Cardiac muscle cell (in vitro differentiated cells and primary cell): Measurements from ENCODE around the gene IFIH1. TPM values are rescaled to one million over a fixed set of nuclear protein-coding genes. Genes with fewer than 3 reads are reported as not detected.

Experiments
- DNase-seq, 2 donors: peaks; one replicate each; pipeline versions ENCODE4 v3.0.0 to v3.0.0-alpha.2; 2010 to 2017; ENCODE audit warnings: low read depth in 1 of 2, low spot score in 1 of 2
- H3K27ac ChIP-seq: fragments of 200-600 bp; sonication (generic); 2 replicates; pipeline ENCODE4 v1.5.1; 2016
- H3K27me3 ChIP-seq: fragments of 200-600 bp; sonication (generic); 2 replicates; pipeline ENCODE4 v1.6.0; 2016; ENCODE audit warnings: control low read depth
- H3K36me3 ChIP-seq: fragments of 200-600 bp; sonication (generic); 2 replicates; pipeline ENCODE4 v1.5.1; 2016; ENCODE audit warnings: control low read depth
- H3K4me1 ChIP-seq: fragments of 200-600 bp; sonication (generic); 2 replicates; pipeline ENCODE4 v1.8.1; 2017; ENCODE audit warnings: low read depth, mild to moderate bottlenecking, mixed run types
- H3K4me3 ChIP-seq: fragments of 200-600 bp; sonication (generic); 2 replicates; pipeline ENCODE4 v1.5.1; 2016; ENCODE audit warnings: mild to moderate bottlenecking
- H3K9me3 ChIP-seq: fragments of 200-600 bp; sonication (generic); 2 replicates; pipeline ENCODE4 v1.5.1; 2017; ENCODE audit warnings: low read depth, mild to moderate bottlenecking, control low read depth
- CTCF ChIP-seq: IDR thresholded peaks from 2 replicates; pipeline ENCODE4 v1.5.1; 2012; ENCODE audit warnings: low read depth, mild to moderate bottlenecking, low read length
- polyA plus RNA-seq: library from polyadenylated mRNA; unstranded; fragments of >200 nt; fragmentation: Nextera tagmentation; extraction: Ambion mirVana; gene quantifications from 2 replicates; pipeline ENCODE4 v1.2.1, GENCODE V29; 2016
- total RNA-seq: library from RNA; depleted of rRNA; stranded (reverse); fragments of >200 nt; gene quantifications from 2 replicates; pipeline ENCODE4 v1.2.3, GENCODE V29; 2016

The IFIH1 gene
- total and polyA plus RNA-seq, 2 experiments from 2014 or later = 0.06 to 0.88 TPM

GRCh38 chr2:162317861-162318327, 590 bp downstream of the IFIH1 start:
- no peaks in the 10 kb centered on the region for H3K4me1 ChIP-seq
- peaks cover 45% of the 10 kb centered on the region for H3K27me3 ChIP-seq
- H3K27ac ChIP-seq = no peak overlapping the region
- peak overlapping the region; percentile 50 for H3K4me3 ChIP-seq
- no peaks in the 10 kb centered on the region for H3K36me3 ChIP-seq
- H3K9me3 ChIP-seq = no peaks in the 10 kb centered on the region
- peak in 1 of 2 donors; percentile 12 for DNase-seq
- TF ChIP-seq CTCF = no peak

- Histone ChIP-seq H3K4me1 (no peaks in the 10 kb centered on the region), H3K36me3 (no peaks in the 10 kb centered on the region), H3K4me3 (no peak overlapping the region), H3K27me3 (peaks cover 49% of the 10 kb centered on the region), H3K27ac (no peak overlapping the region), H3K9me3 (no peaks in the 10 kb centered on the region)
- no peak for DNase-seq
- no peak for TF ChIP-seq CTCF
Observed at GRCh38 chr2:162317058-162317742, 1.3 kb downstream of the IFIH1 start.

- Histone ChIP-seq H3K36me3 (no peaks in the 10 kb centered on the region), H3K4me3 (no peak overlapping the region), H3K9me3 (no peaks in the 10 kb centered on the region), H3K4me1 (no peaks in the 10 kb centered on the region), H3K27me3 (peaks cover 49% of the 10 kb centered on the region), H3K27ac (no peak overlapping the region)
- DNase-seq = no peak
- no peak for TF ChIP-seq CTCF
Observed at GRCh38 chr2:162316590-162316989, 1.9 kb downstream of the IFIH1 start.

- no peak overlapping the region for H3K4me3 ChIP-seq
- H3K36me3 ChIP-seq = no peaks in the 10 kb centered on the region
- H3K27me3 ChIP-seq = peaks cover 44% of the 10 kb centered on the region
- no peak for TF ChIP-seq CTCF
- H3K4me1 ChIP-seq = no peaks in the 10 kb centered on the region
- DNase-seq = no peak
- H3K27ac ChIP-seq = no peak overlapping the region
- H3K9me3 ChIP-seq = no peaks in the 10 kb centered on the region
Observed at GRCh38 chr2:162315938-162316337, 2.5 kb downstream of the IFIH1 start.

- H3K4me1 ChIP-seq = no peaks in the 10 kb centered on the region
- H3K9me3 ChIP-seq = no peaks in the 10 kb centered on the region
- H3K27me3 ChIP-seq = peaks cover 21% of the 10 kb centered on the region
- H3K27ac ChIP-seq = no peak overlapping the region
- no peak for DNase-seq
- no peak for TF ChIP-seq CTCF
- H3K4me3 ChIP-seq = no peak overlapping the region
- no peaks in the 10 kb centered on the region for H3K36me3 ChIP-seq
Observed at GRCh38 chr2:162312853-162313252, 5.6 kb downstream of the IFIH1 start.
